ENCODE results near the gene FRMD1. TPM values are rescaled to one million over a fixed set of nuclear protein-coding genes. Genes with fewer than 3 reads are reported as not detected.

FRMD1 gene
- total RNA-seq, 6 experiments from 2014 or later: 0.07 to 0.23 (median 0.12) TPM; not detected in 1

GRCh38 chr6:168070804-168071203, 8.2 kb downstream of the FRMD1 start:
- ATAC-seq: no peak
- H3K9me3 ChIP-seq: no peaks in the 10 kb centered on the region
- 80% methylated on average over 1 of the region's 7 CpGs for WGBS (ENCODE audit: insufficient coverage, low coverage, low lambda C conversion rate, missing lambda C conversion rate)

GRCh38 chr6:168067081-168067759, 11.8 kb downstream of the FRMD1 start:
- ATAC-seq (no peak), DNase-seq (no peak)
- Histone ChIP-seq H3K27me3 (no peaks in the 10 kb centered on the region), H3K4me1 (no peaks in the 10 kb centered on the region), H3K27ac (no peak overlapping the region), H3K36me3 (no peaks in the 10 kb centered on the region), H3K4me3 (no peak overlapping the region), H3K9me3 (no peaks in the 10 kb centered on the region)
- intact Hi-C loops (cut with DNase I): no loop called here
- WGBS (ENCODE audit: insufficient coverage, low coverage, low lambda C conversion rate, missing lambda C conversion rate): 89% methylated on average over 15 of the region's 24 CpGs
- TF ChIP-seq POLR2A (IDR thresholded peaks at IDR 0.05): no peak
- no peak for TF ChIP-seq CTCF (IDR thresholded peaks at IDR 0.05)

More at GRCh38 chr6:168070804-168071203, 8.2 kb downstream of the FRMD1 start:
- H3K36me3 ChIP-seq: no peaks in the 10 kb centered on the region
- TF ChIP-seq POLR2A (IDR thresholded peaks at IDR 0.05): no peak
- TF ChIP-seq CTCF (IDR thresholded peaks at IDR 0.05): no peak
- DNase-seq: no peak
- H3K4me3 ChIP-seq: no peak overlapping the region
- no peaks in the 10 kb centered on the region for H3K4me1 ChIP-seq
- no peak overlapping the region for H3K27ac ChIP-seq
- no peaks in the 10 kb centered on the region for H3K27me3 ChIP-seq
- intact Hi-C loops (cut with DNase I): no loop called here

DNA sequence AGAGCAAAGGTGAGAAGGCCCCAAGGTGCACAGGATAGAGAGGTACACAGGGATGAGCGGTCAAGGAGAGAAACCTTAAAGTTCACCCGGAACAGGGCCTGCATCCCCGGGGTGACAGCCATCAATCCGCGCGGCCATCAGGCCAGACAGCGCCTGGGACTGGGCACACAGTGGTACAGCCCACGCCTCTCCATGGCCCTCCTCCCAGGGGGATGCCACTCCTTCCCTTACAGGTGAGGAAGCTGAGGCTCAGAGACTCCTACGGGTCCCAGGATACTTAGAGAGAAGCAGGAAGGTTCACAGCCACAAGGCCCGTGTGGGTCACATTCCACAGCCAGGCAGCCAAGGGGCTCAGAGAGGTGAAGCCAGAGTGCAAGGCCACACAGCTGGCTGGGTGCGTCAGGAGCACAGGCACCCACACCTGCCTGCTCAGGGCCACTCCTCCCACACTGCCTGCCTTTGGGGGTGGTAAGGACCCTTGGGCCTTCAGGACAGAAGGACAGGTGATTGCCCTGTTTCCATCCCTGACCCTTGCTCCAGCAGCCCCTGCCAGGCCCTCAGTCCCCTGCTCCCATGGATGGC, 14.7 kb downstream of the FRMD1 start:
- TF ChIP-seq POLR2A (IDR thresholded peaks at IDR 0.05): no peak
- TF ChIP-seq CTCF (IDR thresholded peaks at IDR 0.05): no peak
- ATAC-seq (no peak), DNase-seq (no peak)
- WGBS (ENCODE audit: insufficient coverage, low coverage, low lambda C conversion rate, missing lambda C conversion rate): no CpG with 5 or more reads among the region's 11 CpGs
- no peak overlapping the region for H3K4me3 ChIP-seq
- H3K36me3 ChIP-seq: no peaks in the 10 kb centered on the region
- intact Hi-C loops (cut with DNase I): no loop called here
- H3K4me1 ChIP-seq: no peaks in the 10 kb centered on the region
- no peaks in the 10 kb centered on the region for H3K9me3 ChIP-seq
- no peak overlapping the region for H3K27ac ChIP-seq
- H3K27me3 ChIP-seq: no peaks in the 10 kb centered on the region

- H3K4me3 ChIP-seq: no peak overlapping the region
- 100% methylated on average over 3 of the region's 13 CpGs for WGBS (ENCODE audit: insufficient coverage, low coverage, low lambda C conversion rate, missing lambda C conversion rate)
- intact Hi-C loops (cut with DNase I): no loop called here
- ATAC-seq: no peak
- no peak overlapping the region for H3K27ac ChIP-seq
- H3K4me1 ChIP-seq: no peaks in the 10 kb centered on the region
- TF ChIP-seq CTCF (IDR thresholded peaks at IDR 0.05): no peak
- no peak for TF ChIP-seq POLR2A (IDR thresholded peaks at IDR 0.05)
- no peaks in the 10 kb centered on the region for H3K9me3 ChIP-seq
- no peaks in the 10 kb centered on the region for H3K27me3 ChIP-seq
- H3K36me3 ChIP-seq: no peaks in the 10 kb centered on the region
- DNase-seq: no peak
Measured at GRCh38 chr6:168063431-168063830, 15.6 kb downstream of the FRMD1 start.

All from right lobe of liver (tissue), 6 donors.